ENCODE data around the gene EXD3. TPM values are rescaled to one million over a fixed set of nuclear protein-coding genes. Genes with fewer than 3 reads are reported as not detected.
"Not testable (repeated sequence)": the region's sequence is repeated elsewhere in the genome, so short reads cannot be mapped to it uniquely, and the experiment has no call there.

Gene EXD3, protein sequence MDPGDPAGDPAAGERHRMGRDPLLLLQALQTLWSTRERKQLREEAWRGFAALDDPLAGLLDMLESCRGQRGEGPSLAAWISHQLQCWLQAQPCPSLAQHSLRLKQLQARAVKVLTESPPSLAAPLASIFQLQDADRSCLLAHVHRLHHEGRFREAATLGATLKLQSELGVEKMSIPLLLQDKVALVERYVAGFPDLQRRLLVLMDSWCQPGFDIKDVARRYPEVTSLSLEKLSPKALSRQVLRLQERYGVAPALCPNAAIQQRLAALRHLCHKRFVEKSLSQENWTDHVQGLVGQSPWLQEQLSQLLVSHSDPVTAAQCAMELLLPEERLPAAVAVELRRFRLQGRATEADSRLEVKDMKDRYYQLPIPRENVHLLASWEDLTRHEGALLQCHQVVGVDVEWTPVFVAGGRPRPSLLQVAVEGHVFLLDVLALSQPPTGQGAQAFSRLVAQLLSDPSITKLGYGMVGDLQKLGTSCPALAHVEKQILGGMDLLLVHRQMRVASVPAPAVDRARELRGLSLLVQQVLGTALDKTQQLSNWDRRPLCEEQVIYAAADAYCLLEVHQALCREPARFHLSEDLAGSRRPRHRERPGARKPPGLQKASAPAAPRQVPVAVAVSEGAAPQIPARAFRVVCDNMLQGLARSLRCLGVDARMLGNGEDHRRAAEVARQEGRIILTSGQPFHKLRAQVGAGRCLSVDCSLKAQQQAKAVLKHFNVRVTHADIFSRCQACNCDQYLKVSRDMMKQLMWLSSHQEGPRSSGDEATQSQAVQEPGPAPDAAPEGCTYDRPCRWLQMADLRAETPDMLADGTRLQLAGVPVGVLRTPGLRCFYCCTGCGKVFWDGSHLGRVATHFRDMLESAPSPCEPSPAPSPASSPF
- 10 to 100 TPM in 2 of 3 donors, 1 to 10 TPM in 1; 7.7 to 28.7 (median 20.6) TPM for total RNA-seq

DNA sequence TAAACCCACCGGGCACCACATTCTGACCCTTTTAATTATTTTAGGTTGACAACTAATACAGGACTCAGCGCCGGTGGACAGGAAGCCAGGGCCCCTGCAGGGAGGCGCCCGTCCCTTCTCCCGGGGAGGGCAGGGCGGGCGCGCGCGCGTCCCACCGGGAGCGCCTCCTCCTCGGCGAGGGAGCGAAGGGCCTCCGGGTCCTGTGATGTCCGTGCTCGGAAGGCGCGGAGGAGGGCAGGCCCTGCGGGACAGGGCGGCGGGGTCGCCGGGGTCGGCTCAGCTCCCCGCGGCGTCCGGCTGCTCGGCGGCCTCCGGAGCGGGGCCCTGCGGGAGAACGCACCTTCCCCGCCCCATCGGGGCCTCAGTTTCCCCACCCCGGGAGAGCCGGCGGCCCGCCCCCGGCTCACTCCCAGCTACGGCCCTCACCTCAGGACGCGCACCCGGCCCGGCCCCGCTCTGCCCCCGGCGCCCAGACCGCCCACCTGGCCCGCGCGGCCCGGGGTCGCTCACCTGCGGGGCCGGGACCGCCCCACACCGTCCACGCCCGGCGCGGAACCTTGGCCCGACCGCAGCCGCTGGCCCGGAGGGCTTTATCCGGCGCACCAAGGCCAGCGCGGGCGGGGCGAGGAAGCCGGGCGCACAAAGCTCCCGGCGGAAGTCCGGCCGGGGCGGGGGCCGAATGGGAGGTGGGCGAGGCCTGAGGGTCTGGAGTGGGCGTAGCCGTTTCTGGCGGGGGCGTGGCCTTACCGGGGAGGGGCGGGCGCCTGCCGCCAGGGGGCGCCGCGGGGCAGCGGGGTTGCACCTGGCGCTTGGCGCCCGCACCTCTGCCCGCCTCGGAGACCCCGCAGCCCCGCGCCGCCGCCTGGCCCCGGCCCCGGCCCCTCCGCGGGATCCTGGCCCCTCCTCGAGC is at the start of gene EXD3, which contains the start of gene NOXA1:
TSS of gene EXD3 (minus strand) at position 559 of the 910 bp plus-strand sequence. CDS start 27,805 bp downstream, outside the sequence.
TSS of gene NOXA1 (plus strand) at position 790 of the 910 bp plus-strand sequence. CDS start 137 bp downstream, outside the sequence.
- no peaks in the 10 kb centered on the region for H3K36me3 ChIP-seq
- peak within 1 kb of the TSS; percentile 90 to 100 (median 92) for H3K4me3 ChIP-seq
- H3K27ac ChIP-seq: peak within 1 kb of the TSS; percentile 88 to 89
- H3K4me1 ChIP-seq: peaks cover 0 to 4% of the 10 kb centered on the region in 2 donors
- DNase-seq (ENCODE audit: low spot score in 2 of 2): peak; percentile 88 to 95
- TF ChIP-seq POLR2A (IDR thresholded peaks at IDR 0.05) (no peak), POLR2AphosphoS5 (IDR thresholded peaks at IDR 0.05) (peak in 2 of 3 donors; percentile 52 to 61)
- TF ChIP-seq, protein P1, sequence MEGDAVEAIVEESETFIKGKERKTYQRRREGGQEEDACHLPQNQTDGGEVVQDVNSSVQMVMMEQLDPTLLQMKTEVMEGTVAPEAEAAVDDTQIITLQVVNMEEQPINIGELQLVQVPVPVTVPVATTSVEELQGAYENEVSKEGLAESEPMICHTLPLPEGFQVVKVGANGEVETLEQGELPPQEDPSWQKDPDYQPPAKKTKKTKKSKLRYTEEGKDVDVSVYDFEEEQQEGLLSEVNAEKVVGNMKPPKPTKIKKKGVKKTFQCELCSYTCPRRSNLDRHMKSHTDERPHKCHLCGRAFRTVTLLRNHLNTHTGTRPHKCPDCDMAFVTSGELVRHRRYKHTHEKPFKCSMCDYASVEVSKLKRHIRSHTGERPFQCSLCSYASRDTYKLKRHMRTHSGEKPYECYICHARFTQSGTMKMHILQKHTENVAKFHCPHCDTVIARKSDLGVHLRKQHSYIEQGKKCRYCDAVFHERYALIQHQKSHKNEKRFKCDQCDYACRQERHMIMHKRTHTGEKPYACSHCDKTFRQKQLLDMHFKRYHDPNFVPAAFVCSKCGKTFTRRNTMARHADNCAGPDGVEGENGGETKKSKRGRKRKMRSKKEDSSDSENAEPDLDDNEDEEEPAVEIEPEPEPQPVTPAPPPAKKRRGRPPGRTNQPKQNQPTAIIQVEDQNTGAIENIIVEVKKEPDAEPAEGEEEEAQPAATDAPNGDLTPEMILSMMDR (IDR thresholded peaks at IDR 0.05): peak in 2 of 3 donors; percentile 43 to 71
- no peaks in the 10 kb centered on the region for H3K9me3 ChIP-seq
- intact Hi-C loops (cut with DNase I; ENCODE audit: low total_unique reads): no loop called here
- no peaks in the 10 kb centered on the region for H3K27me3 ChIP-seq

DNA sequence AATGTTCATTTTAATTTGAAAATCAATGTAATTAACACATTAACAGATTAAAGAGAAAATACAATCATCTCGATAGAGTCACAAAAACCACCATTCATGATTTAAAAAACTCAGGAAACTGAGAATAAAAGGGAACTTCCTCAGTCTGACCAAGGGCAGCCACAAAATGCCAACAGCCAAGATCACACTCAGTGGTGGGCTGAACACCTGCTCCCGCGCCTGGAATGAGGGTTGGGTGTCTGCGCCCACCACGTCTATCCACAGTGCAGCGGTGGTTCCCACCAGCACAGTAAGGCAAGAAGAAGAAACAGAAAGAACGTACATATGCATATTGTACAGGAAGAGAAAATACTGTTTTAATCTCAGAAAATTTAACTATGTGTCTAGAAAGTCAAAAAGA is 47.8 kb upstream of the EXD3 start:
- no peak for TF ChIP-seq POLR2A (IDR thresholded peaks at IDR 0.05)
- no peak for TF ChIP-seq POLR2AphosphoS5 (IDR thresholded peaks at IDR 0.05)
- TF ChIP-seq, protein P1 (IDR thresholded peaks at IDR 0.05): no peak
- intact Hi-C loops (cut with DNase I; ENCODE audit: low total_unique reads): no loop called here

GRCh38 chr9:137467896-137468295 is 44.9 kb upstream of the EXD3 start:
- TF ChIP-seq POLR2A (IDR thresholded peaks at IDR 0.05): no peak
- TF ChIP-seq, protein P1 (IDR thresholded peaks at IDR 0.05): no peak
- TF ChIP-seq POLR2AphosphoS5 (IDR thresholded peaks at IDR 0.05): no peak
- Histone ChIP-seq H3K36me3 (no peaks in the 10 kb centered on the region), H3K4me3 (no peak overlapping the region), H3K27ac (no peak overlapping the region), H3K27me3 (no peaks in the 10 kb centered on the region), H3K4me1 (no peaks in the 10 kb centered on the region), H3K9me3 (no peaks in the 10 kb centered on the region)
- intact Hi-C loops (cut with DNase I; ENCODE audit: low total_unique reads): no loop called here
- DNase-seq (ENCODE audit: low spot score in 2 of 2): no peak

More for the DNA sequence above, 47.8 kb upstream of the EXD3 start:
- no peaks in the 10 kb centered on the region for H3K4me1 ChIP-seq
- no peaks in the 10 kb centered on the region for H3K36me3 ChIP-seq
- no peak for DNase-seq (ENCODE audit: low spot score in 2 of 2)
- H3K9me3 ChIP-seq: peaks cover 7 to 8% of the 10 kb centered on the region in 2 donors
- H3K4me3 ChIP-seq: no peak overlapping the region
- H3K27me3 ChIP-seq: no peaks in the 10 kb centered on the region
- no peak overlapping the region for H3K27ac ChIP-seq

GRCh38 chr9:137467161-137467581 is 44.2 kb upstream of the EXD3 start:
- no peaks in the 10 kb centered on the region for H3K4me1 ChIP-seq
- DNase-seq (ENCODE audit: low spot score in 2 of 2): no peak
- H3K36me3 ChIP-seq: no peaks in the 10 kb centered on the region
- H3K9me3 ChIP-seq: no peaks in the 10 kb centered on the region
- no peak overlapping the region for H3K4me3 ChIP-seq
- H3K27me3 ChIP-seq: no peaks in the 10 kb centered on the region
- intact Hi-C loops (cut with DNase I; ENCODE audit: low total_unique reads): no loop called here
- TF ChIP-seq POLR2A (IDR thresholded peaks at IDR 0.05) (no peak), POLR2AphosphoS5 (IDR thresholded peaks at IDR 0.05) (no peak)
- TF ChIP-seq, protein P1 (IDR thresholded peaks at IDR 0.05): no peak
- H3K27ac ChIP-seq: no peak overlapping the region

GRCh38 chr9:137466389-137467085 is 43.6 kb upstream of the EXD3 start:
- H3K4me1 ChIP-seq; H3K4me3 ChIP-seq; H3K9me3 ChIP-seq; H3K36me3 ChIP-seq; DNase-seq (ENCODE audit: low spot score in 2 of 2); H3K27me3 ChIP-seq; H3K27ac ChIP-seq; intact Hi-C loops (cut with DNase I; ENCODE audit: low total_unique reads): not testable (repeated sequence)

Data from breast epithelium (tissue), 4 donors.